ENCODE data around the gene TUBB4A.
A peak's percentile ranks its signal among the peaks of the same experiment; 100 is the strongest.

TUBB4A gene

DNA sequence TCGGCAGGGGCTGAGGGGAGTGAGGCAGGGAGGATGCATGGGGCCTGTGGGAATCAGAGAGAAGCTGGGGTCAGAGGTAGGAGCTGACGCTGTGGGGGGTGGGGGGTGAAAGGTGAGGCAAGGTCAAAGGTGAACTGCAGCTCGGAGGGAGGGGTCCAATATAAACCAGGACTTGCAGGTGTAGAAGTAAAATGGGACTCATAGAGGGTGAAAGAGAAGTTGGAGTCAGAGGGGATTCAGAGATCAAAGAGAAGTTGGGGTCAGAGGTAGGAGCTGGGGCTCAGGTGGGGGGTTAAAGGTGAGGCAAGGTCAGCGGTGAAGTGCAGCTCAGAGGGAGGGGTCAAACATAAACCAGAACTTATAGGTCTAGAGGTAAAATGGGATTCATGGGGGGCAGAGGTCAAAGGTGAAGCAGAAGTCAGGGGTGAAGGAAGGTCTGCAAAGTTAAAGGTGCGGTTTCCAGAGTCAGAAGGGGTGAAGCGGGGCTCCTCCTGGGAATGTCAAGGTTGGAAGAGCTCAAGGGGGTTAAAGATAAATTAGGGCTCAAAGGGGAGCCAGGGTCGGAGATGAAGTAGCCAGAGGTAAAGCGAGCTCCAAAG lies 7.6 kb downstream of the TUBB4A start:
- Mint-ChIP-seq H3K36me3 (ENCODE audit: low read depth) (no peaks in the 10 kb centered on the region), H3K9me3 (peaks cover 14% of the 10 kb centered on the region), H3K4me1 (ENCODE audit: low read depth) (peaks cover 19% of the 10 kb centered on the region), H3K4me3 (no peak overlapping the region), H3K27me3 (peaks cover 23% of the 10 kb centered on the region), H3K27ac (no peak overlapping the region)
- intact Hi-C loops (cut with micrococcal nuclease) = no loop called here

DNA sequence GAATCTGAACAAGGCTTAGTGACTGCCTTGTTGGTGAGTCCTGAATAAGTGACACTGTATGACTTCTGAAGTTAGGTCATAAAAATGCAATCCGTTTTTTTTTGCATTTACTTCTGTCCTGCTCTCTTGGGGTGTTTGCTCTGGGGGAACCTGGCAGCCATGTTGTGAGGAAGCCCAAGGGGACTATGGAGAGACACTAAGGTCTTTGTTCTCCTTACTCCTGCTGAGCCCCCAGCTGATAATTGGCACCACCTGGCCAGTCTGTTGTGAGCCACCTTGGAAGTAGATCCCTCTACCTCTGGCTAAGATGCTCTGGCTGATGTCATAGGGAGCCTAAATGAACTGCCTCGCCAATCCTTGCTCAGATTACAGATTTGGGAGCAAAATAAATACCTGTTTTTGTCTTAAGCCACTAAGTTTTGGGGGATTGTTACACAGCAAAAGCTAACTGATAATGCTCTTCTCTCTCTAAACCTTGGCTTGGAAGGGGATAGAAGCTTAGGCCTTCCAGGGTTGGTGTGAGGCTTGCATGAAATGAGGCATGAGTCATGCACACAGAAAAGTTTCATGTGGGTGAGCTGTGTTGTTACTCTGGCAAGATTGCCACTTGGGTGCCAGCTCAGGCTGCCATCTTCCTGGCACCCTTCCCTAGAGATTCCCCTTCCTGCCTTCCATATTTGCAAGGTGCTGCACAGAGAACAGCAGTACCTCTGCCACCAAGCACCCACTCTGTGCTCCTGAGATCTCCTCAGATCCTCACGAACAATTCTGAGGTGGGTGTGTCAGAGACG lies 10.1 kb downstream of the TUBB4A start:
- no peak overlapping the region for H3K27ac Mint-ChIP-seq
- H3K4me1 Mint-ChIP-seq (ENCODE audit: low read depth) = peaks cover 13% of the 10 kb centered on the region
- peaks cover 14% of the 10 kb centered on the region for H3K9me3 Mint-ChIP-seq
- intact Hi-C loops (cut with micrococcal nuclease) = no loop called here
- no peaks in the 10 kb centered on the region for H3K36me3 Mint-ChIP-seq (ENCODE audit: low read depth)
- H3K27me3 Mint-ChIP-seq = peaks cover 21% of the 10 kb centered on the region
- H3K4me3 Mint-ChIP-seq = no peak overlapping the region

DNA sequence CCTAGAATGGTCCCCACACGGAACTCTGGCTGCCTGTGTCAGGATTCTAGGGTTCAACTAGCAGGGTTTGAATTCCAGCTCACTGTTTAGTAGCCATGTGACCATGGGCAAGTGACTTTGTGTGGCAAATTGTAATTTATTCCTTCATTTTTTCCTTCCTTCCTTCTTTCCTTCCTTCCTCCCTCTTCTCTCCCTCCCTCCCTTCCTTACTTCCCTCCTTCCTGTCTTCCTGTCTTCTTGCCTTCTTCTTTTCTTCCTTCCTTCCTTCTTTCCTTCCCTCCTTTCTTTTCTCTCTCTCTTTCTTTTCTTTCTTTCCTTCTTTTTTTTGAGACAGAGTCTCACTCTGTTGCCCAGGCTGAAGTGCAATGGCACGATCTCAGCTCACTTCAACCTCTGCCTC lies 12.0 kb downstream of the TUBB4A start:
- Mint-ChIP-seq H3K9me3 (peaks cover 14% of the 10 kb centered on the region), H3K4me3 (peak overlapping the region; percentile 33), H3K4me1 (ENCODE audit: low read depth) (peaks cover 13% of the 10 kb centered on the region), H3K27ac (peak overlapping the region; percentile 71), H3K36me3 (ENCODE audit: low read depth) (no peaks in the 10 kb centered on the region), H3K27me3 (peaks cover 21% of the 10 kb centered on the region)
- intact Hi-C loops (cut with micrococcal nuclease) = no loop called here

DNA sequence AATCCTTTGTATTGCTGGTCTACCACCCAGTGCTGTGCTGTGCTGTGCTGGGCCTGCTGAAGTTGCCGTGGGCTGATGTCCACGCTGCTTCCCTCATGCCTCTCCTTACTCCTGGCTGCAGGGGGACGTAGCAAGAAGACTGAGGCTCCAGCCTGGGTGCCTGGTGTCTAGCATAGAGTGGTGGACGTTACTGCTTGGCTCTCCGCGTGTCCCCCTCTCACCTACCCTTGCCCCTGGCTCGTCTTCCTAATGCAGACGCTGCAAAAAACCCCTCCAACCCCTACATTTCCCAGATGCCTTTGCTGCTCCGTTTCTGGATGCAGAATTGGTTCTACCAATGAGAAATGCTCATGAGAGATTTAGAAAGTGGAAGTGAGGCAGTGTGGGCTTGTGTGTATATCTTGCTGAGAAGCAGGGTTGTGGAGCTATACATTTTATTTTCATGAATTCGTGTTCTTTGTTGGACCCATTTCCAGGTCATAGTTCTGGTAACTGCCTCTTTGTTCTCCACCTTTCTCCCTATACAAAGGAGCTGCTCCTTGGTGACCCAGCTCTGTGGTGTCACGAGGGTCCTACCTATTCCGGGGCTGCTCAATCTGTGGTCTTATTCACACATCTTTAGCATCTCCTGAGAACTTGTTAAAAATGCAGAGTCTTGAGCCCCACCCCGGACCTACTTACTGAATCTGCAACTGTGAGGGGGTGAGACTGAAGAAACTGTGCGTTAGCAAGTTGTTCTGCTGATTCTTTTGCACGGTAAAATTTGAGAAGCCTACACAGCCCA lies 12.6 kb downstream of the TUBB4A start:
- H3K27ac Mint-ChIP-seq = peak overlapping the region; percentile 71
- intact Hi-C loops (cut with micrococcal nuclease) = no loop called here
- H3K27me3 Mint-ChIP-seq = peaks cover 17% of the 10 kb centered on the region
- peak overlapping the region; percentile 15 for H3K4me3 Mint-ChIP-seq
- H3K36me3 Mint-ChIP-seq (ENCODE audit: low read depth) = no peaks in the 10 kb centered on the region
- peaks cover 14% of the 10 kb centered on the region for H3K9me3 Mint-ChIP-seq
- H3K4me1 Mint-ChIP-seq (ENCODE audit: low read depth) = peaks cover 13% of the 10 kb centered on the region

DNA sequence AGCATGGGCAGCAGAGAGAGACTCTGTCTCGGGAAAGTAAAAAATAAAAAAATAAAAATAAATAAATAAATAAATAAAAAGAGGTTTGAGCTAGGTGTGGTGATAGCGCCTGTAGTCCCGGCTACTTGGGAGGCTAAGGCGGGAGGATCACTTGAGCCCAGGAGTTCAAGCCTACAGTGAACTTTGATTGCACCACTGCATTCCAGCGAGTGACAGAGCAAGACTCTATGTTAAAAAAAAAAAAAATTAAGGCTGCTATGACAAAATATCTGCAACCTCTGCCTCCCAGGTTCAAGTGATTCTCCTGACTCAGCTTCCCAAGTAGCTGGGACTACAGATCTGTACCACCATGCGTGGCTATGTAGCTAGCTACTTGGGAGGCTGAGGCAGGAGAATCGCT lies 17.3 kb downstream of the TUBB4A start:
- H3K4me1 Mint-ChIP-seq (ENCODE audit: low read depth) = peaks cover 32% of the 10 kb centered on the region
- peaks cover 13% of the 10 kb centered on the region for H3K36me3 Mint-ChIP-seq (ENCODE audit: low read depth)
- intact Hi-C loops (cut with micrococcal nuclease) = no loop called here
- no peak overlapping the region for H3K27ac Mint-ChIP-seq
- H3K9me3 Mint-ChIP-seq = no peaks in the 10 kb centered on the region
- H3K27me3 Mint-ChIP-seq = peaks cover 5% of the 10 kb centered on the region
- no peak overlapping the region for H3K4me3 Mint-ChIP-seq

DNA sequence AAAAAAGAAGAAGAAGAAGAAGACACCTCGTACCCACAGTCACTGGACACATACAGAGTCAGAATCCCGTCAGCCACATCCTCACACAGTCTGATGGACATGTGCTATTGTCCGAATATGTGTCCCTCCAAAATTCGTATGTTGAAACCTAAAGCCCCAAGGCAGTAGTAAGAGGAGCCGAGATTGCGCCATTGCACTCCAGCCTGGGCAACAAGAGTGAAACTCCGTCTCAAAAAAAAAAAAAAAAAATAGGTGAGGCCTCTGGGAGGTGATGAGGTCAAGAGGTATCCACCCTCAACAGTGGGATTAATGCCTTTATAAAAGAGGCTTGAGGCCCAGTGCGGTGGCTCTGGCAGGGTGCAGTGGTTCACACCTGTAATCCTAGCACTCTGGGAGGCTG lies 17.9 kb downstream of the TUBB4A start:
- intact Hi-C loops (cut with micrococcal nuclease) = no loop called here
- H3K4me3 Mint-ChIP-seq = no peak overlapping the region
- H3K4me1 Mint-ChIP-seq (ENCODE audit: low read depth) = peaks cover 30% of the 10 kb centered on the region
- no peak overlapping the region for H3K27ac Mint-ChIP-seq
- H3K9me3 Mint-ChIP-seq = no peaks in the 10 kb centered on the region
- peaks cover 5% of the 10 kb centered on the region for H3K27me3 Mint-ChIP-seq
- H3K36me3 Mint-ChIP-seq (ENCODE audit: low read depth) = peaks cover 19% of the 10 kb centered on the region

DNA sequence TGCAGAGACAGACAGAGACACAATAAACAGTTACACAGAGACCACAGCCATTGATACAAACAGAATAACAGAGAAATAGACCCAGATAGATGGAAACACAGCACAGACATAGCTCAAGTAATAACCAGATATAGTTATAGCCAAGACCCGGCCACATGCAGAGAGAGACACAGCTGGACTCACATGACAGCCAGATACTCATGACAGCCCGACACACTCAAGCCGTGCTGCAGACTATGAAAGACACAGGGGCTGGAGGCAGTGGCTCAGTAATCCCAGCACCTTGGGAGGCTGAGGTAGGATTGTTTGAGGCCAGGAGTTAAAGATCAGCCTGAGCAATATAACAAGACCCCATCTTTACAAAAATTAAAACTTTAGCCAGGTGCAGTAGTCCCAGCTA lies 18.9 kb downstream of the TUBB4A start:
- Mint-ChIP-seq H3K36me3 (ENCODE audit: low read depth) (peaks cover 29% of the 10 kb centered on the region), H3K9me3 (no peaks in the 10 kb centered on the region), H3K27me3 (peaks cover 4% of the 10 kb centered on the region), H3K4me1 (ENCODE audit: low read depth) (peaks cover 27% of the 10 kb centered on the region), H3K27ac (no peak overlapping the region), H3K4me3 (no peak overlapping the region)
- intact Hi-C loops (cut with micrococcal nuclease) = no loop called here

DNA sequence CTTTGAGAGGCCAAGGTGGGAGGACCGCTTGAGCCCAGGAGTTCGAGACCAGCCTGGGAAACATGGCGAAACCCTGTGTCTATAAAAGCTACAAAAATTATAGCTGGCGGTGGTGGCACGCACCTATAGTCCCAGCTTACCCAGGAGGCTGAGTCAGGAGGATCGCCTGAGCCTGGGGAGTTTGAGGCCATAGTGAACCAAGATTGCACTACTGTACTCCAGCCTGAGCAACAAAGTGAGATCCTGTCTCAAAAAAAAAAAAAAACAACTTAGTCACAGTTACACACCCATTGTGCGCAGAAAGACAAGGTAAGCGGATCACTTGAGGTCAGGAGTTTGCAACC lies 19.8 kb downstream of the TUBB4A start:
- Mint-ChIP-seq H3K9me3 (no peaks in the 10 kb centered on the region), H3K4me3 (peak overlapping the region; percentile 82), H3K27ac (peak overlapping the region; percentile 91), H3K4me1 (ENCODE audit: low read depth) (peaks cover 27% of the 10 kb centered on the region), H3K36me3 (ENCODE audit: low read depth) (peaks cover 37% of the 10 kb centered on the region), H3K27me3 (peaks cover under 1% of the 10 kb centered on the region)
- intact Hi-C loops (cut with micrococcal nuclease) = no loop called here

DNA sequence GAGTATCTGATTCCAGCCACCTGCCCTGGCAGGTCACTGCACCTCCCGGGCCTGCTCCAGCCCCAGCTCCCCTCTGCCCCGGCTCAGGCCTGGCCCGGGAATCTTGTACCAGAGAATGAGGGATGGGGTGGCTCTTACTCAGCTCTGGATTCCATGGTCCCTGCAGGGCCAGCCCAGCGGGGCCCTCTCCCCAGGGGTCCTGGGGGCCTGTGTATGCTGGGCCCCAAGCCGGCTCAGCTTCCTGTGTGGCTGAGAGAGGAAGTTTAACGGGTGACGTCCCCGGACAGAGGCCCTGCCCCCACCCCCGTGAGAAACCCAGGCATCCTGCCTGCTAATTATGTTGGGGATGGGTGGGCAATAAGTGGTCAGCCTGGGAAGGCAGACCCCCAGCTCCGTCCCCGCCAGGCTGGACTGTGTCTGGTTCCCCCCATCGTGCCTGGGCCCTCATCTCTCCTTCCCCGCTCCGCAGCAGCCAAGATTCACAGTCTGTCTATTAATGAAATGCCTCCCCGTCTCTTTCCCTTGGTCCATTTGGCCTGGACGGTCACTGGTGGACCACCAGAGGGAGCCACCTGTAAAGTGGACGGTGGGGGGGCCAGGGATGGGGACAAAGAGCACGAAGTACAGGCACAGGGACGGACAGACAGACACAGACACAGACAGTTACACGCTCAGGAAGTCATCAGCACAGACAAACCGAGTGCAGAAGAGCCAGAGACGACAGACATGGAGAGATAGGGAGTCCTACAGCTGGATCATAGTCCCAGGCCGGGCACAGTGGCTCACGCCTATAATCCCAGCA lies 20.4 kb downstream of the TUBB4A start, which contains the start of gene DENND1C:
DENND1C (minus strand) TSS at position 247 of the 802 bp plus-strand sequence; CDS start at position 155, 92 bp downstream.
- H3K4me1 Mint-ChIP-seq (ENCODE audit: low read depth) = peaks cover 27% of the 10 kb centered on the region
- H3K27me3 Mint-ChIP-seq = no peaks in the 10 kb centered on the region
- H3K4me3 Mint-ChIP-seq = peak within 1 kb of the TSS; percentile 82
- peak within 1 kb of the TSS; percentile 91 for H3K27ac Mint-ChIP-seq
- H3K9me3 Mint-ChIP-seq = no peaks in the 10 kb centered on the region
- H3K36me3 Mint-ChIP-seq (ENCODE audit: low read depth) = peaks cover 43% of the 10 kb centered on the region
- intact Hi-C loops (cut with micrococcal nuclease) = no loop called here

DNA sequence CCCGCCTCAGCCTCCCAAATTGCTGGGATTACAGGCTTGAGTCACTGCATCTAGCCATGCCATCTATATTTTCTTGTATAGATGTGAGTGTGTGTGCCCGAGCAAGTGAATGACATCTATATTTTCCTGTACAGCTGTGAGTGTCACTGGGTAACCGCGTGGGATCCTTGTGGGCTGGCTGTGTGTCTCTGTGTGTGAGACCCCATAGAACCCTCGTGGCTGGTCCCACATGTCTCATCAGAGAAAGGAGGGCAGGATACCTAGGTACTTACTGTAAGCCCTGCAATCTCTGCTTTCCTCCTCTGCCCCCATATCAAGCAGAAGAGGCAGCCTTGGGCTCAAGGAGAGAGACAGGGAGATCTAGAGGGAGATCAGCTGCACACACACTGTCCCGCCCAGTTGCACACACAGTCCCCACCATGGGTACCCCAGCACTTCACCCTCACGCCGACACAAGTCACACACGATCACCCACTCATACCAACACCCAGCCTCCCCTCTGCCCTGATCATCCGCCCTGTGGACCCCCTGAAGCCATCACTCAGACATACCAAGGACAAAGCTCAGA lies 21.2 kb downstream of the TUBB4A start:
- H3K4me3 Mint-ChIP-seq = peak overlapping the region; percentile 82
- peaks cover 51% of the 10 kb centered on the region for H3K36me3 Mint-ChIP-seq (ENCODE audit: low read depth)
- H3K9me3 Mint-ChIP-seq = no peaks in the 10 kb centered on the region
- peaks cover 27% of the 10 kb centered on the region for H3K4me1 Mint-ChIP-seq (ENCODE audit: low read depth)
- no peaks in the 10 kb centered on the region for H3K27me3 Mint-ChIP-seq
- peak overlapping the region; percentile 91 for H3K27ac Mint-ChIP-seq
- intact Hi-C loops (cut with micrococcal nuclease) = no loop called here

DNA sequence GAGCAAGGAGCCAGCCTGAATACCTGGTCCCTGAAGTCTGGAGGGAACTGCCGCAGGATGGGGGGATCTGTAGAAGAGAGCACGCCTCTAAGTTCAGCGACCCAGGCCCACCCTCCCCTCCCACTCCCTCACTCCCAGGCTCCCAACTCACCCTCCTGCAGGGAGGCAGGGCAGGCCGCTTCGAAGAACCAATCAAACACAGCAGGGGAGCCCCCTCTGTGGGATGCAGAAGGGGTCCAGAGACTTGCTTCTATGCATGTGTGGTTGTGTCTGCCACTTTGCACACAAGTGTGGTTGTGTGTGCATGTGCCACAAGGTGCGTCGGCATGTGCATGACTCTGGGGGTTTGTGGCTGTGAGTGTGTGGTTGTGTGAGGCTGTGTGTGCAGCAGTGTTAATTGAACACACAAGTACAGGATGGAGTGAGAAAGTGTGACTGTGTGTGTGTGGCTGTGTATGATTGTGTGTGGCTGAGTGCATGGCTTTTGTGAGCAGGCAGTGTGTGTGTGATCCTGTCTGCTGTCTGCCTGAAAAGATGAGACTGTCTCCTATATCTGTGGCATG lies 22.2 kb downstream of the TUBB4A start:
- Mint-ChIP-seq H3K36me3 (ENCODE audit: low read depth) (peaks cover 61% of the 10 kb centered on the region), H3K4me3 (no peak overlapping the region), H3K27me3 (no peaks in the 10 kb centered on the region), H3K27ac (no peak overlapping the region), H3K4me1 (ENCODE audit: low read depth) (peaks cover 27% of the 10 kb centered on the region), H3K9me3 (no peaks in the 10 kb centered on the region)
- intact Hi-C loops (cut with micrococcal nuclease) = no loop called here

DNA sequence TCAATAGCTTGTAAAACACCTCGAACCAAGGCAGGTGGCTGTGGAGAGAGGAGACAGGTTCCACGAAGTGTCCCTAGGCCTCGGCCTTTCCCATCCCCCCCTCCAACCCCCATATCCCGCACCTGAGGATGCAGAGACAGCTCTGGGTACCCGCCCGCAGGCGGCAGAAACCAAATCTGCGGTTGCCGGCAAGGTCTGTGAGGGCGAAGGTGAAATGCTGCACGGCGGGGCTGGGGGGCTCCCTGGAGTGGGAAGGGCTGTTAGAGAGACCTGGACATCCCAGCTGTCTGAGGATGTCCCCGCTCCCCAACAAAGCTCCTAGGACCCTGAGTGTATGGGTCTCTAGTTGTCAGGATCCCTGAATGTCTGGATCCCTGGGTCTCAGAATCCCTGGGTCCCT lies 23.3 kb downstream of the TUBB4A start:
- no peaks in the 10 kb centered on the region for H3K27me3 Mint-ChIP-seq
- intact Hi-C loops (cut with micrococcal nuclease) = no loop called here
- H3K27ac Mint-ChIP-seq = no peak overlapping the region
- peaks cover 27% of the 10 kb centered on the region for H3K4me1 Mint-ChIP-seq (ENCODE audit: low read depth)
- H3K4me3 Mint-ChIP-seq = no peak overlapping the region
- H3K9me3 Mint-ChIP-seq = no peaks in the 10 kb centered on the region
- peaks cover 72% of the 10 kb centered on the region for H3K36me3 Mint-ChIP-seq (ENCODE audit: low read depth)

DNA sequence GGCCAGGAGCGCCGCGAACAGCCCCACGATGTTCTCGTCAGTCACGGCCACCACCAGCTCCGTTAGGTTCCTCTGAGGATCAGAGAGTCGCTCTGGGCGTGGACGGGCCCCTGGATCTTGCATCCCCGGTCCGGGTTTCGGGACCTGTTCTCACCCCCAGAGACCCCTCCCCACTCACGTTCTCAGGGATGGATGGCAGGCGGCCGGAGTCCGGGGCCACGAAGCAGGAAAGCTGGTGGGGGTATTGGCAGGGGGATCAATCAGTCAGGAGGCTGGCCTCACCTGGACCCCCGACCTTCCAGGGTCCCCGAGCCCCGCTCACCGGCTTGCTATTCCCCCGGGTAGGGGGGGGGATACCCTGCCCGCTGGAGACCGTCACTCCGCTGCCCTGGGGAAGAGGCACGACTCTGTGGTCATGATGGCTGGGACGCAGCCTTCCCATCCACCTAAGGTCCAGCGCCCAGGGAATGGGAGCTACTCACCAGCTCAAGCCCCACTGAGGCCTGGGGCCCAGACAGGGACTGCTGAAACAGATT lies 25.1 kb downstream of the TUBB4A start:
- H3K4me3 Mint-ChIP-seq = no peak overlapping the region
- intact Hi-C loops (cut with micrococcal nuclease) = no loop called here
- H3K36me3 Mint-ChIP-seq (ENCODE audit: low read depth) = peaks cover 91% of the 10 kb centered on the region
- no peak overlapping the region for H3K27ac Mint-ChIP-seq
- H3K4me1 Mint-ChIP-seq (ENCODE audit: low read depth) = peaks cover 23% of the 10 kb centered on the region
- H3K27me3 Mint-ChIP-seq = no peaks in the 10 kb centered on the region
- H3K9me3 Mint-ChIP-seq = no peaks in the 10 kb centered on the region
